ENCODE results near the gene ZCCHC24. TPM values are rescaled to one million over a fixed set of nuclear protein-coding genes. Genes with fewer than 3 reads are reported as not detected.

The ZCCHC24 gene
- total and polyA plus RNA-seq, 2 donors from 2014 or later: 8.4 to 21.3 TPM

DNA sequence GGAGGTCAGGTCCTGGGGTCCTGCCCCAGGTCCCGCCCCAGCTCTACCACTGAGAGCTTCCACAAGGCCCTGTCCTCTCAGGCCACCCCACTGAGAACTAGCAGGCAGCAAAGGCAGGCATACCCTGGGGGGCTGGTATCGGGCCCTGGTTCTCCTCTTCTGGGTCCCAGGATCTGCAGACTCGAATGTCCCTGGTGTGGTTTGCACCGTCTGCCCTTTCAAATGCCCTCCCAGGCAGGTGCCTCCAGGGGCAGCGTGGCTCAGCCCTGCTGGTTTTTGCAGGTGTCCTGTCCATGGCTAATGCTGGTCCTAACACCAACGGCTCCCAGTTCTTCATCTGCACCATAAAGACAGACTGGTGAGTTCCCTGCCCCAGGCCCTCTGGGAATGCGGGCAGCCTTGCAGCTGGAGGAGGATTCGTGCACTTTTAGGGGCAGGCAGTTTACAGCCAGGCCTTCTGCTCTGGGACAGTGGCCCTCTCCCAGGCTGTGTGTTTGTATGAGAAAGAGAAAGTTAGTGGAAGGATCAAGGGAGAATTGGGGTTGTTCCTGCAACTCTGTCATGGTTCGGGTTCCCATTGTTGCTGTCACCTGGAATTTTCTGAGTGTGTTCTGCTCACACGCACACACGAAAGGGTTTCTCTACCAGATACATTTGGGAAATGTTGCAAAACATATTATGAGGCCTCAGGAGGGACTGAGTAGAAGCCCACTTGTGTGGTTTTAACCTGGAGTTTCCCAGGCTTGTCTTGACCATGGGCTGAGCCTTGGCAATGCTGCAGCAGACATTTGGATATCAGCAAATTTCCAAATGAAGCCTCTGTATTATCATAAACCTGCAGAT is 93.2 kb downstream of the ZCCHC24 start:
- peaks cover 7 to 48% (median 17%) of the 10 kb centered on the region in 3 donors for H3K36me3 ChIP-seq (ENCODE audit: control insufficient read depth in 2 of 3, insufficient read depth in 3 of 3, low read length in 3 of 3)
- DNase-seq (peak in 1 of 5 donors; percentile 40), FAIRE-seq (no peak)
- H3K27ac ChIP-seq (ENCODE audit: low read depth in 2 of 2, low read length in 2 of 2): no peak overlapping the region
- H3K4me3 ChIP-seq (ENCODE audit: low read length in 3 of 3): no peak overlapping the region
- H3K9ac ChIP-seq (ENCODE audit: low read length in 3 of 3): no peak overlapping the region
- no peaks in the 10 kb centered on the region for H3K9me3 ChIP-seq (ENCODE audit: control insufficient read depth in 2 of 3, insufficient read depth in 1 of 3, low read length in 3 of 3)
- TF ChIP-seq, protein P1, sequence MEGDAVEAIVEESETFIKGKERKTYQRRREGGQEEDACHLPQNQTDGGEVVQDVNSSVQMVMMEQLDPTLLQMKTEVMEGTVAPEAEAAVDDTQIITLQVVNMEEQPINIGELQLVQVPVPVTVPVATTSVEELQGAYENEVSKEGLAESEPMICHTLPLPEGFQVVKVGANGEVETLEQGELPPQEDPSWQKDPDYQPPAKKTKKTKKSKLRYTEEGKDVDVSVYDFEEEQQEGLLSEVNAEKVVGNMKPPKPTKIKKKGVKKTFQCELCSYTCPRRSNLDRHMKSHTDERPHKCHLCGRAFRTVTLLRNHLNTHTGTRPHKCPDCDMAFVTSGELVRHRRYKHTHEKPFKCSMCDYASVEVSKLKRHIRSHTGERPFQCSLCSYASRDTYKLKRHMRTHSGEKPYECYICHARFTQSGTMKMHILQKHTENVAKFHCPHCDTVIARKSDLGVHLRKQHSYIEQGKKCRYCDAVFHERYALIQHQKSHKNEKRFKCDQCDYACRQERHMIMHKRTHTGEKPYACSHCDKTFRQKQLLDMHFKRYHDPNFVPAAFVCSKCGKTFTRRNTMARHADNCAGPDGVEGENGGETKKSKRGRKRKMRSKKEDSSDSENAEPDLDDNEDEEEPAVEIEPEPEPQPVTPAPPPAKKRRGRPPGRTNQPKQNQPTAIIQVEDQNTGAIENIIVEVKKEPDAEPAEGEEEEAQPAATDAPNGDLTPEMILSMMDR (IDR thresholded peaks at IDR 0.05; ENCODE audit: borderline replicate concordance, extremely low read depth, insufficient read depth): no peak
- H3K27me3 ChIP-seq (ENCODE audit: control insufficient read depth, insufficient read depth, low read length): no peaks in the 10 kb centered on the region
- intact Hi-C loops (cut with DNase I): no loop called here
- H3K4me1 ChIP-seq (ENCODE audit: control insufficient read depth in 2 of 3, insufficient read depth in 2 of 3, low read depth in 1 of 3, low read length in 3 of 3): peaks cover 0 to 13% (median 0%) of the 10 kb centered on the region in 3 donors

DNA sequence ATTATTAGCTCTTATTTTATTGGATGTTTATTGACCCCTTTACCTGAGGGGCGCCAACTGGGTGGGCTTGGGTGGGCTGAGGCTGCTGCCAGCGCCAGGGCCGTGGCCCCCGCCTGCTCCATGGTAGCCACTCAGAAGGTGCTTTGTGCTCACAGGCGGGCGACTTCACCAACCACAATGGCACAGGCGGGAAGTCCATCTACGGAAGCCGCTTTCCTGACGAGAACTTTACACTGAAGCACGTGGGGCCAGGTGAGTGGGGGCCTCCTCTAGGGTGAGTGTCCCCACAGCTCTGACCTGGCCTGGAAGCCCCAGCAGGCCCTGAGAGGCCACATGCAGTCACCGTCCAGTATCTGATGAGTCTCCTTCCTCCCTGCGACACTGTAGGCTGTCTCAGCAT is 94.1 kb downstream of the ZCCHC24 start:
- Histone ChIP-seq H3K27ac (ENCODE audit: low read depth in 2 of 2, low read length in 2 of 2) (no peak overlapping the region), H3K9ac (ENCODE audit: low read length in 3 of 3) (no peak overlapping the region), H3K9me3 (ENCODE audit: control insufficient read depth in 2 of 3, insufficient read depth in 1 of 3, low read length in 3 of 3) (no peaks in the 10 kb centered on the region), H3K27me3 (ENCODE audit: control insufficient read depth, insufficient read depth, low read length) (no peaks in the 10 kb centered on the region), H3K4me3 (ENCODE audit: low read length in 3 of 3) (no peak overlapping the region), H3K36me3 (ENCODE audit: control insufficient read depth in 2 of 3, insufficient read depth in 3 of 3, low read length in 3 of 3) (peaks cover 7 to 48% (median 17%) of the 10 kb centered on the region in 3 donors), H3K4me1 (ENCODE audit: control insufficient read depth in 2 of 3, insufficient read depth in 2 of 3, low read depth in 1 of 3, low read length in 3 of 3) (peaks cover 0 to 13% (median 5%) of the 10 kb centered on the region in 3 donors)
- TF ChIP-seq, protein P1 (IDR thresholded peaks at IDR 0.05; ENCODE audit: borderline replicate concordance, extremely low read depth, insufficient read depth): no peak
- intact Hi-C loops (cut with DNase I): no loop called here
- FAIRE-seq (no peak), DNase-seq (peak in 1 of 5 donors; percentile 51)

DNA sequence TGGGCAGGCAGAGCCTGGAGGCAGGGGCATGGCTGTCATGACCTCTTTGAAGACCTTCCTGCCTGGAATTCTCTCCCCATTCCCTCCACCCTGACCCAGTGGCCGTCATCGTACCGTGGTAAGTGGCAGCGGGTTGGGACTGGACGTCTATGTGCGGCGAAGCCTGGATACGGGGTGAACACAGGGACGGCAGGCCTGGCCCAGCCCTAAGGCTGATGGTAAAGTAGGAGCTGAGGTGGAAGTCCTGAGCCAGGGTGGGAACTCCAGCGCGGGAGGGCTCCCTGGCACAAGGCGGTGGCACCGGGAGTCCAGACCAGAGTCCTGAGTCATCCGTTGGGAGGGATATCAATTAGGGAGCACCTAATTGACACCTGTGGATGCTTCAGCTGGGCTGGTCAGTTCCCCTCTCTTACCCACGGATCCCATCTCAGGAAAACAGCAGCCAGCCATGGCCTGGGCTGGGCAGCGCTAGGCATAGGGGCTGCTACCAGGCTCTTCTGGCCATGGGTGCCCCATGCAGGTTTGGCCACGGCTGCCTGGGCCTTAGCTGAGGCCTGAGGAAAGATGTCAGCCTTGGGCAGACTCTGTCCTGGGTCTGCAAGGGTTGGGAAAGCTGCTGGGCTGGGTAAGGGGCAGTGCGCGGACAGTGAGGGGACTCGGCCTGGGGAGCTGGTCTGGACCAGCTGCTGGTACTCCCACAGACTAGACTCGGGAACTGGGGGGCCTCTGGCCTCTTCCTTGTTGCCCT is 94.8 kb downstream of the ZCCHC24 start:
- H3K9me3 ChIP-seq (ENCODE audit: control insufficient read depth in 2 of 3, insufficient read depth in 1 of 3, low read length in 3 of 3): no peaks in the 10 kb centered on the region
- no peak overlapping the region for H3K9ac ChIP-seq (ENCODE audit: low read length in 3 of 3)
- H3K27me3 ChIP-seq (ENCODE audit: control insufficient read depth, insufficient read depth, low read length): no peaks in the 10 kb centered on the region
- intact Hi-C loops (cut with DNase I): no loop called here
- TF ChIP-seq, protein P1 (IDR thresholded peaks at IDR 0.05; ENCODE audit: borderline replicate concordance, extremely low read depth, insufficient read depth): no peak
- FAIRE-seq: no peak
- H3K36me3 ChIP-seq (ENCODE audit: control insufficient read depth in 2 of 3, insufficient read depth in 3 of 3, low read length in 3 of 3): peaks cover 7 to 48% (median 17%) of the 10 kb centered on the region in 3 donors
- peaks cover 0 to 13% (median 5%) of the 10 kb centered on the region in 3 donors for H3K4me1 ChIP-seq (ENCODE audit: control insufficient read depth in 2 of 3, insufficient read depth in 2 of 3, low read depth in 1 of 3, low read length in 3 of 3)
- no peak for DNase-seq
- no peak overlapping the region for H3K4me3 ChIP-seq (ENCODE audit: low read length in 3 of 3)
- no peak overlapping the region for H3K27ac ChIP-seq (ENCODE audit: low read depth in 2 of 2, low read length in 2 of 2)

Data from kidney (tissue), 14 donors.